GM21717 (cell line): ENCODE data around the gene RND2.
"Not testable (repeated sequence)": the region's sequence is repeated elsewhere in the genome, so short reads cannot be mapped to it uniquely, and the experiment has no call there.

ENCODE experiments used
- ATAC-seq: cut with Tn5 transposase; IDR thresholded peaks from one replicate; pipeline ENCODE4 v1.9.1; 2021; ENCODE audit warnings: mild to moderate bottlenecking, moderate library complexity; ENCODE audit not compliant: unreplicated experiment

The RND2 gene

DNA sequence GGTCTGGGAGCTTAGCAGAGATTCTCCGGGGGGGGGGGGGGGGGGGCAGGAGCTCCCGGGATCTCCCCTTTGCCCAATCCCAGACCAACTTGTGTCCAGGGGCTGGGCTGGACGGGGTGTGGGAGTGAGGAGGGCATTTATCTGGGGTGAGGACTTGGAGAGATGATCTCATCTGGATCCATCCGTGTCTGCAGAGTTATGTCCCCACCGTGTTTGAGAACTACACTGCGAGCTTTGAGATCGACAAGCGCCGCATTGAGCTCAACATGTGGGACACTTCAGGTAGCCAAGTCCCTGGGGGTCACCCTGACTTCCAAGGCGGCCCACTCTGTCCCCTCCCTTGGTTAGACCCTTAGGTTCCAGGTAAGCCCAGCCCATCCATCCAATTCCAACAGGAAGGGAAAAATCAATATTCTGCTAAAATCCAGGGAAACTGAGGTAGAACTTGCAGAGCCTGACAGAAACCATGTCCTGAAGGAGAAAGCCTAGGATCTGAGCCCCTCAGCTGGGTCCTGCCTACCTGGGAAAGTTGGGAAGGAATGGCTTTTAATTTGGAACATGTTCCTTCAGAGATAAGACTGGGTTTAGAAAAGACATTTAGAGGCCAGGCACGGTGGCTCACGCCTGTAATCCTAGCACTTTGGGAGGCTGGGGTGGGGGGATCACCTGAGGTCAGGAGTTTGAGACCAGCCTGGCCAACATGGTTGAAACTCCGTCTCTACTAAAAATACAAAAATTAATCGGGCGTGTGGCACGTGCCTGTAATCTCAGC, 921 bp downstream of the RND2 start:
- ATAC-seq: no peak

DNA sequence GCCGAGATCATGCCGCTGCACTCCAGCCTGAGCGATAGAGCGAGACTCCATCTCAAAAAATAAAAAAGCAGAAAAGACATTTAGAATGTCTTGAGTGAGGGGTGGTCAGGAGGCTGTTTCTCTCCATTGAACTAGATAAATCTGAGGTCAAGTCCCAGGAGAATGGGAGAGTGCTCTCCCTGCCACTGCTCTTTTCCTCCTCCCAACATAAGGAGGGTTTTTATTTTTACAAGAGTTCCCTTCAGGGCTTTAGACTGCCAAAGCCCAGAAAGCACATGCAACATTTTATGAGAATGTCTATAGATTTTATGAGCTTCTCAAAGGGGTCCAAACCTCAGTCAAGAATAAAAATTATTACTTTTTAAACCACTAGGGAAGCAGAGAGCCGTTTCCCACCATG, 1.6 kb downstream of the RND2 start:
- ATAC-seq: no peak

DNA sequence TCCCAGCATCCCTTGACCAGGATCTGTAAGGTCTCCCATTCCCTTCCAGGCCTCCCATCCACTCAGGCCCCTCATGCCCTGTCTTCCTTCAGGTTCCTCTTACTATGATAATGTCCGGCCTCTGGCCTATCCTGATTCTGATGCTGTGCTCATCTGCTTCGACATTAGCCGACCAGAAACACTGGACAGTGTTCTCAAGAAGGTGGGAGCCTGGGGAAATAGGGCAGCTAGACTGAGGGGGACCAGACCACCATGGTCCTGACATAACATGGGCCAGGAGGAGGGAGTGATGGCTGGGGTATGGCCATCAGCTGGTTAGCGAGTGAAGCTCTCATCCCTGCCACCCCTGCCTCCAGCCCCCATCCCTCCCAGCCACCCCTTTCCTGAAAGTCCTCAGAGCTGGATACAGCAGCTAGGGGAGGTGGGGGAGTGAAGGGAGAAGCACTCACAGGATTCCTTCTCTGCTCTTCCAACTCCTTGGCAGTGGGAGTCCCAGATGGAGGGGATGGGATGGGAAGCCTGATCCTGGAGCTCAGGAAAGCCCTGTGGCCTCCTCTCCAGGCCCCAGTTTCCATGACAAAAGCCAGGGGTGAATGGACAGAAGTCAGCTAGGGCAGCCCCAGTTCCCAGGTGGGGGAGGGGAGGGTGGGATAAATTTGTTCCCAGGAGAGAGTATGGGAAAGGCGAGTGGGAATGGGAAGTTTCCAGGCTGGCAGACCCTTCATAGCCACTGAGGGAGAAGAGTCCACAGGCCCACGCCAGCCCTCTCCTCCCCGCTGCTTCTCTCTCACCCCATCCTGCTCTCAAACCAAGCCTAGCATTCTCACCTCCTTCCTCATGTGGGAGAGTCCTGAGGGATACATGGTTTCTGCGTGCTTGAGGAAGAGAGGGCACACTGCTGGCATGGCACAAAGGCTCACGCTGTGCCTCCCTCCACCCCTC, 2.3 kb downstream of the RND2 start:
- ATAC-seq: no peak

DNA sequence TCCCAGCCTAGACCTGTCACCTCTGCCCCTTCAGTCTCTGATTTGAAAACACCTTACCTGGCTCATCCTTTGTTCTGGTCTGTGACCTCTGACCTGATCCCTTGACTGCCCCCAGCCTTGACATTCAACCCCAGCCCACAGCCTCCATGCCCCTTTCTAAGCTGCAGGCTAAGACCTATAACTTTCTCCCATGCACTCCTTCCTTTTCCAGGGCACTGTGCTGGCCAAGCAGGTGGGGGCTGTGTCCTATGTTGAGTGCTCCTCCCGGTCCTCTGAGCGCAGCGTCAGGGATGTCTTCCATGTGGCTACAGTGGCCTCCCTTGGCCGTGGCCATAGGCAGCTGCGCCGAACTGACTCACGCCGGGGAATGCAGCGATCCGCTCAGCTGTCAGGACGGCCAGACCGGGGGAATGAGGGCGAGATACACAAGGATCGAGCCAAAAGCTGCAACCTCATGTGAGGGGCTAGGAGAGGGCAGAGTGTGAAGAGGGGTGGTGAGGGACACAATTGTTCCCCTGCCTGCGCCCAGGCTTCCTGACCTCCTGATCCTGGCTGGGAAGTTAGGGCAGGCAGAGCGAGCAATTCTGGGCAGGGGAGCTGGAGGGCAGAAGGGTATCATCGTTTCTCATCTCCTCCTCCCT, 3.3 kb downstream of the RND2 start:
- ATAC-seq: no peak

DNA sequence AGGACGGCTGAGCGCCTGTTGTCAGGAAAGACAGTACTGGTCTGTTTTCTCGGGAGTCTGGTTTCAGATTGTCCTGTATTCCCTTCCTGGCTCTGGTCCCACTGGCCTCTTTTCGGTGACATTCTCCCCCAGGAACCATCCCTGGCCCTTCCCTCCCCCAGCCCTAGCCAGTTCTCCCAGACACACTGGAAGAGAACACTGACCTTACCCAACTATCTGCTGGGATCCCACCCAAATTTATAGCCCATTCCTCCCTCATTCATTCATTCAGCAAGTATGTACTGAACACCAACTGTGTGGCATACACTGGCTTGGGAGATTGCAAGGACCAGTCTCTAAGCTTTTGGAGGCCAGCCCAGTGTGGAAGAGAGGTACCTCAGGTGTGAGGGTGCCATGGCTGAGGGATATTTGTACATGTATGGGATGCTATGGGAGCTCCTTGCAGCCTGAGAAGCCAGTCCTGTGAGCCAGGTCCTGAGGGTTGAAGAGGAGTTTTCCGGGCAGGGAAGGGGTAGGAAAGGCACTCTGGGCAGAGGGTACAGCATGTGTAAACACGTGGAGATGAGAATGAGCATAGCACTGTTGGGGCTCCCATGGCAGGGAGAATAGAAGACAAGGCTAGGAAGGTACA, 5.2 kb downstream of the RND2 start:
- no peak for ATAC-seq

DNA sequence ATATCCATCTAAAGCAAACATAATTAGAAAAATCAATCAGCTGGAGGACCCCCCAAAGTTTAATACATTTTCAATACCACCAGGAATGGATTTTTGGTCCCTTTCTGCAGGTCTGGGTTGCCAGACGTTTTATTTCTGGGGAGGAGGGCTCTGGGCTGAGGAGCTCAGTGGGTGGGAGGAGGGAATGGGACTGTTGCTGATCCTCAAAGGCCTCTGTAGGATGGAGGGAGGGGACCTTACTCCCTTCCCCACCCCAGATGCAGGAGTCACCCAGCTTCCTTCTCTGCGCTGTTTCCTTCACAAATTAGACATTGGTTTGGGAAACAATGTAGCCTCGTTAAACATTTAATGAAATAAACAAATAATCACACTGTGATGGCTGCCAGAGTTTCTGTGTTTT, 6.6 kb downstream of the RND2 start:
- ATAC-seq: no peak

- no peak for ATAC-seq
Observed at GRCh38 chr17:43033948-43034881, 9.2 kb downstream of the RND2 start.

GRCh38 chr17:43034894-43035293, 9.9 kb downstream of the RND2 start:
- no peak for ATAC-seq

DNA sequence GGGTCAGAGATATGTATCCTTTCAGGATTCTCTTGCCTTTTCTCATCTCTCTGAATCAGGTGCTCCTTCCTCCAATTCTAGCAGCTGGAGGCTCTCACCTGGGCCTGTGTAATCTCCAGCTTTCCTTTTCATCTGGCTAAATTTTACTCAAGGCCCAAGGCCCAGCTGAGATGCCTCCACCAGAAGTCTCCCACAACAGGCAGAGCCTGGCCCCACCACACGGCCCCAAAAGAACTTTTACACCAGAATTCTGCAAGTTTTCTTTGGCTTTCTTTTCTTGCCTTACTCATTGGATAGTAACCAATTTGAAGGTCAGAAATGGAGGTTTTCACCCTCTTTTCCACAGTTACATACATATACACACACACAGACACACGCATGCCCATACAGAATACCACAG, 14.6 kb downstream of the RND2 start:
- ATAC-seq: no peak

DNA sequence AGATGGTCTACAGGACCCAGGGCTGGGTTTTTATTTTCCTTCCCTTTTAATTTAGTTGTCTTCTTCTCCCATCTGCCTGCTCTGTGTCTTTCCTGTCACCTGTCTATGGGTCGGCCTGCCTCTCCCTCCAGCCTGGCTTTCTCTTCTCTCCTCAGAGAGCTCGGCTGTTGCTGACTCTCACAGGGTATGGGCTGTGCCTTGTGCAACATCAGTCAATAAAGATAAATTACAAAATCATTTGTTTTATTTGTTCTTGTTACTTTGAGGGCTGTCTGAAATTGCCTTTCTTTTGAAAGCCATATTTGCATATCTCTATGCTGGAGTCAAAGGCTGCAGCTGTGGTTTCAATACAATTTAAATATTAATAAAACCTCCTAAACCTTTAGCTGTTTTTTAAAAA, 15.6 kb downstream of the RND2 start:
- no peak for ATAC-seq

GRCh38 chr17:43042025-43042628, 17.1 kb downstream of the RND2 start:
- no peak for ATAC-seq

- ATAC-seq: no peak
Observed at GRCh38 chr17:43043307-43043706, 18.3 kb downstream of the RND2 start.

GRCh38 chr17:43044024-43044423, 19.0 kb downstream of the RND2 start:
- no peak for ATAC-seq

DNA sequence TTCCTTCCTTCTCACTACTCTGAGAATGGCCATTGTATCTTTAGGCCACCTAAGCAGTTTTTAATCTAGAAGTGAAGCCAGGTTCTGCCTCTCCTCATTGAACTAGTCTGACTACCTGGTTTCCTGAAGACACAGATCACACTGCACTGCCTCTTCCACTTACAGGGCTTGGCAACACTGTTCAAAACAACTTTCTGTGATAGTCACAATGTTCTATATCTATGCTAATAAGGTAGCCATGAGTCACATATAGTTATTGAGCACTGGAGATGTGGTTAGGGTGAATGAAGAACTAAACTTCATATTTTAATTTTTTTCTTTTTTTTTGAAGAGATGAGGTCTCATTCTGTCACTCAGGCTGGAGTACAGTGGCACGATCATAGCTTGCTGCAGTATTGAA, 26.9 kb downstream of the RND2 start:
- ATAC-seq: no peak

GRCh38 chr17:43053008-43053407, 28.0 kb downstream of the RND2 start:
- ATAC-seq: not testable (repeated sequence)

DNA sequence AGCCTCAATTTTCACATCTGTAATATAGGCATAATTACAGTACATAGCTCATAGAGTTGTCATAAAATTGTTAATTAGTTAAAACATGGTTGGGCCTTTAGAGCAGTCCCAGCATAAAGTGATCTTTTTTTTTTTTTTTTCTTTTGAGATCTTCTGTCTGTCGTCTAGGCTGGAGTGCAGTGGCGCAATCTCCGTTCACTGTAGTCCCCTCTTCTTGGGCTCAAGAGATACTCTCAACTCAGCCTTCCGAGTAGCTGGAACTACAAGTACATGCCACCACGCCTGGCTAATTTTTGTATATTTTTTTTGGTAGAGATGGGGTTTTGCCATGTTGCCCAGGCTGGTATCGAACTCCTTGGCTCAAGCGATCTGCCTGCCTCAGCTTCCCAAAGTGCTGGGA, 31.0 kb downstream of the RND2 start:
- no peak for ATAC-seq

GRCh38 chr17:43062984-43063638, 38.1 kb downstream of the RND2 start:
- no peak for ATAC-seq

GRCh38 chr17:43068570-43069367, 43.7 kb downstream of the RND2 start:
- no peak for ATAC-seq
